Right lobe of liver (tissue), 4 donors: ENCODE data around the gene FTO.

Experiments used
- POLR2A ChIP-seq: fragments of 450-650 bp; IDR thresholded peaks from one replicate; pipeline ENCODE4 v1.6.1; 2017; ENCODE audit warnings: antibody characterized with exemption, mild to moderate bottlenecking
- TF ChIP-seq, protein P1 (sequence below), 4 donors: fragments of 200-600 bp in 3 of 4; fragments of 450-650 bp in 1 of 4; IDR thresholded peaks; one replicate each; pipeline versions ENCODE4 v1.5.1 to v1.8.0; 2016 to 2022; ENCODE audit warnings: antibody characterized with exemption in 4 of 4, mild to moderate bottlenecking in 2 of 4
- donor health status: DM: no; HTN: no; CAD: no.
- donor health status: DM: no; HTN: no; CAD: no.
- donor health status: DM: no; HTN: yes; CAD: no.

GRCh38 chr16:53689636-53690035, 14.3 kb upstream of the FTO start:
- TF ChIP-seq, protein P1, sequence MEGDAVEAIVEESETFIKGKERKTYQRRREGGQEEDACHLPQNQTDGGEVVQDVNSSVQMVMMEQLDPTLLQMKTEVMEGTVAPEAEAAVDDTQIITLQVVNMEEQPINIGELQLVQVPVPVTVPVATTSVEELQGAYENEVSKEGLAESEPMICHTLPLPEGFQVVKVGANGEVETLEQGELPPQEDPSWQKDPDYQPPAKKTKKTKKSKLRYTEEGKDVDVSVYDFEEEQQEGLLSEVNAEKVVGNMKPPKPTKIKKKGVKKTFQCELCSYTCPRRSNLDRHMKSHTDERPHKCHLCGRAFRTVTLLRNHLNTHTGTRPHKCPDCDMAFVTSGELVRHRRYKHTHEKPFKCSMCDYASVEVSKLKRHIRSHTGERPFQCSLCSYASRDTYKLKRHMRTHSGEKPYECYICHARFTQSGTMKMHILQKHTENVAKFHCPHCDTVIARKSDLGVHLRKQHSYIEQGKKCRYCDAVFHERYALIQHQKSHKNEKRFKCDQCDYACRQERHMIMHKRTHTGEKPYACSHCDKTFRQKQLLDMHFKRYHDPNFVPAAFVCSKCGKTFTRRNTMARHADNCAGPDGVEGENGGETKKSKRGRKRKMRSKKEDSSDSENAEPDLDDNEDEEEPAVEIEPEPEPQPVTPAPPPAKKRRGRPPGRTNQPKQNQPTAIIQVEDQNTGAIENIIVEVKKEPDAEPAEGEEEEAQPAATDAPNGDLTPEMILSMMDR (IDR thresholded peaks at IDR 0.05): no peak
- no peak for TF ChIP-seq POLR2A
